ENCODE data around the gene GALNT17. TPM values are rescaled to one million over a fixed set of nuclear protein-coding genes. Genes with fewer than 3 reads are reported as not detected.
A peak's percentile ranks its signal among the peaks of the same experiment; 100 is the strongest.

GALNT17 gene
- polyA plus RNA-seq, 2 donors, result 1.7 to 6.1 TPM

DNA sequence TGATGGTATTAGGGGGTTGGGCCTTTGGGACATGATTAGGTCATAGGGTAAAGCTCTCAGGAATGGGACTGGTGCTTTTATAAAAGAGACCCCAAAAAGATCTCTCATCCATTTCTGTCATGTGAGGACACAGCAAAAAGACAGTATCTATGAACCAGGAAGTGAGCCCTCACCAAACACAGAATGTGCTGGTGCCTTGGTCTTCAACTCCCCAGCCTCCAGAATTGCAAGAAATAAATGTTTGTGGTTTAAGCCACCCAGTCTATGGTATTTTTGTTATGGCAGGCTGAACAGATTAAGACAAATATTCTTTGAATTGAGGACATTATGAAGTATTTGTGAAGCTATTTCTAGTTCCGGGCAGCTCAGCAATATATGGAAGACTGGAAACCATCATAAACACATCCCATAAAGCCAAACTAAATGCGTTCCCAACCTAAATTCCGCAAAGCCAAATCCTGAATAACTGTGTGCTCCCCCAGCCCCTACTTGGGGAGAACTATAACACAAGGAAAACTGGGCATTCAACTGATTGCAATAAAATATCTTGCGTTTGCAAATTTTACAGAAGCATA lies 153.7 kb downstream of the GALNT17 start:
- Histone ChIP-seq H3K27ac (ENCODE audit: low read depth in 2 of 2, low read length in 1 of 2) (no peak overlapping the region), H3K4me3 (ENCODE audit: low read depth in 1 of 2, low read length in 2 of 2) (no peak overlapping the region), H3K27me3 (ENCODE audit: control insufficient read depth in 1 of 2, insufficient read depth in 2 of 2, low read length in 2 of 2) (no peaks in the 10 kb centered on the region), H3K9me3 (ENCODE audit: control insufficient read depth in 2 of 2, insufficient read depth in 1 of 2, low read depth in 1 of 2, low read length in 1 of 2) (no peaks in the 10 kb centered on the region), H3K36me3 (ENCODE audit: control insufficient read depth in 2 of 2, insufficient read depth in 2 of 2, low read length in 1 of 2) (no peaks in the 10 kb centered on the region), H3K4me1 (ENCODE audit: control insufficient read depth in 2 of 2, insufficient read depth in 2 of 2, low read length in 1 of 2) (no peaks in the 10 kb centered on the region)
- 81 to 86% methylated on average over 4 of the region's 4 CpGs for WGBS, 2 donors

DNA sequence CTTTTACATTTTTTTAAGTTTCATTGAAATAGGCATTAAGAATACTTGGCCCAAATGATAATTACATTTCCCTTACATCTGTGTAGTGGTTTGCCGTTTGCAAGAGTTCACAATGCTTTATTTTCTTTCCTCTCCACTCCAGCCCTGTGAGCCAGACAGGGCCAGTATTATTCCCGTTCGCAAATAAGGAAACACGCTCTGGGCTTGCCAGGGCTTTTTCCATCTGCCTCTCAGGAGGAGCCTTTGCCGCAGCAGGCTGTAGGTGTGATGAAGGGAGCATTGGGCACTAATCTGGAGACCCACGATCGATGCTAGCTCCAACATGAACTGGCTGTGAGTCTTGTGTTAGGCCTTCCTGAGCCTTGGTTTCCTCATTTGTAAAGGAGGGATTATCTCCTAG lies 154.4 kb downstream of the GALNT17 start:
- WGBS, 2 donors, result 61 to 71% methylated on average over 7 of the region's 7 CpGs

DNA sequence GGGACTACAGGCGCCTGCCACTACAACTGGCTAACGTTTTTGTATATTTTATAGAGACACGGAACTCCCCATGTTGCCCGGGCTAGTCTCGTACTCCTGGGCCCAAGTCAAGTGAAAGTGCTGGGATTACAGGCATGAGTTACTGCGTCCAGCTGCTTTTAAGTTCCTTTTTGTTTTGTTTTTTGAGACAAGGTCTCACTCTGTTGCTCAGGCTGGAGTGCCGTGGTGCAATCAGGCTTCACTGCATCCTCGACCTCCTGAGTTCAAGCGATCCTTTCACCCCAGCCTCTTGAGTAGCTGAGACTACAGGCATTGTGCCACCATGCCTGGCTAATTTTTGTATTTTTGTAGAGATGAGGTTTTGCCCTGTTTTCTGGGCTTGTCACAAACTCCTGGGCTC lies 155.0 kb downstream of the GALNT17 start:
- Histone ChIP-seq H3K9me3 (ENCODE audit: control insufficient read depth in 2 of 2, insufficient read depth in 1 of 2, low read depth in 1 of 2, low read length in 1 of 2) (no peaks in the 10 kb centered on the region), H3K27me3 (ENCODE audit: control insufficient read depth in 1 of 2, insufficient read depth in 2 of 2, low read length in 2 of 2) (no peaks in the 10 kb centered on the region), H3K36me3 (ENCODE audit: control insufficient read depth in 2 of 2, insufficient read depth in 2 of 2, low read length in 1 of 2) (no peaks in the 10 kb centered on the region), H3K4me1 (ENCODE audit: control insufficient read depth in 2 of 2, insufficient read depth in 2 of 2, low read length in 1 of 2) (no peaks in the 10 kb centered on the region), H3K4me3 (ENCODE audit: low read depth in 1 of 2, low read length in 2 of 2) (no peak overlapping the region), H3K27ac (ENCODE audit: low read depth in 2 of 2, low read length in 1 of 2) (peak overlapping the region in 1 of 2 donors; percentile 15)
- 68% methylated on average over 9 of the region's 9 CpGs for WGBS, 2 donors

More for the DNA sequence above, 154.4 kb downstream of the GALNT17 start:
- no peaks in the 10 kb centered on the region for H3K9me3 ChIP-seq (ENCODE audit: control insufficient read depth in 2 of 2, insufficient read depth in 1 of 2, low read depth in 1 of 2, low read length in 1 of 2)
- H3K27ac ChIP-seq (ENCODE audit: low read depth in 2 of 2, low read length in 1 of 2), result no peak overlapping the region
- H3K36me3 ChIP-seq (ENCODE audit: control insufficient read depth in 2 of 2, insufficient read depth in 2 of 2, low read length in 1 of 2), result no peaks in the 10 kb centered on the region
- no peak overlapping the region for H3K4me3 ChIP-seq (ENCODE audit: low read depth in 1 of 2, low read length in 2 of 2)
- no peaks in the 10 kb centered on the region for H3K4me1 ChIP-seq (ENCODE audit: control insufficient read depth in 2 of 2, insufficient read depth in 2 of 2, low read length in 1 of 2)
- no peaks in the 10 kb centered on the region for H3K27me3 ChIP-seq (ENCODE audit: control insufficient read depth in 1 of 2, insufficient read depth in 2 of 2, low read length in 2 of 2)

DNA sequence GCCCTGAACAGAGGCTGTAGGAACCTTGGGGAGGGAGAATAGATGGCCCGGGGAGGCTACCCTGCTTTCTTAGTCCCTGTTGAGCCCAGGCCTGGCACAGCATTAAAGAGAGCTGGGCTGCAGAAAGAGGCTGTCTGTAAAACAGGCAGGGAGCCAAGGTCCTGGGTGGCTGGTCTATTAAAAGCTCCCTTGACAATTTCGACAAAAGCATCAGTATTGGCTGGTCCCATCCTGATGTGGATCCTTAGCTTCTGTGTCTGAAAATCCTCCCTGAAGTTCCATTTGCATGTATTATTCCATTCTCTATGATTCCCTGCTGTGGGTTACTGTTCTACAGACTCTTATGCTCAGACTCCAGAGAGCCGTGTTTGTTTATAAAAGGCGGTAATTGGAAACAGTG lies 158.5 kb downstream of the GALNT17 start:
- no peaks in the 10 kb centered on the region for H3K27me3 ChIP-seq (ENCODE audit: control insufficient read depth in 1 of 2, insufficient read depth in 2 of 2, low read length in 2 of 2)
- H3K9me3 ChIP-seq (ENCODE audit: control insufficient read depth in 2 of 2, insufficient read depth in 1 of 2, low read depth in 1 of 2, low read length in 1 of 2), result no peaks in the 10 kb centered on the region
- WGBS, 2 donors, result 55 to 59% methylated on average over 4 of the region's 4 CpGs
- H3K36me3 ChIP-seq (ENCODE audit: control insufficient read depth in 2 of 2, insufficient read depth in 2 of 2, low read length in 1 of 2), result no peaks in the 10 kb centered on the region
- H3K4me1 ChIP-seq (ENCODE audit: control insufficient read depth in 2 of 2, insufficient read depth in 2 of 2, low read length in 1 of 2), result no peaks in the 10 kb centered on the region
- H3K4me3 ChIP-seq (ENCODE audit: low read depth in 1 of 2, low read length in 2 of 2), result no peak overlapping the region
- H3K27ac ChIP-seq (ENCODE audit: low read depth in 2 of 2, low read length in 1 of 2), result no peak overlapping the region

DNA sequence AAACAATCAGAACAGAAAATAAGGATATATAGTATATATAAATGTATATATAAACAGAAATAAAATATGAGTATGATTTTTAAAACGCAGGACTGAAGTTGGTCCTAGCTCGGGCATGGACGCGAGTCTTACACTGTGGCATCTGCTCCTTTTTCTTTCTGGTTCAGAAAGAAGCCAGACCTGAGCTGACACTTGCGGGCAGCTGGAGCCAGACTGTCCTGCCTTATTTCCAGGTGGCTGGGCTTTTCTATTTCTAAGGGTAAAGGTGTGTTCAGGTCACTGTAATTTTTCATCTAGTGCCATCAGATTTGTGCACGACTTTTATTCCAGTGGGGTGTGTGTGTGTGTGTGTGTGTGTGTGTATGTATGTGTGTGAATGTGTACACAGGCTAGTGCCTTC lies 166.4 kb downstream of the GALNT17 start:
- Histone ChIP-seq H3K36me3 (ENCODE audit: control insufficient read depth in 2 of 2, insufficient read depth in 2 of 2, low read length in 1 of 2) (no peaks in the 10 kb centered on the region), H3K9me3 (ENCODE audit: control insufficient read depth in 2 of 2, insufficient read depth in 1 of 2, low read depth in 1 of 2, low read length in 1 of 2) (no peaks in the 10 kb centered on the region), H3K27ac (ENCODE audit: low read depth in 2 of 2, low read length in 1 of 2) (no peak overlapping the region), H3K4me1 (ENCODE audit: control insufficient read depth in 2 of 2, insufficient read depth in 2 of 2, low read length in 1 of 2) (peaks cover 0 to 3% of the 10 kb centered on the region in 2 donors), H3K27me3 (ENCODE audit: control insufficient read depth in 1 of 2, insufficient read depth in 2 of 2, low read length in 2 of 2) (no peaks in the 10 kb centered on the region), H3K4me3 (ENCODE audit: low read depth in 1 of 2, low read length in 2 of 2) (no peak overlapping the region)
- WGBS, 2 donors, result 68 to 85% methylated on average over 6 of the region's 6 CpGs

DNA sequence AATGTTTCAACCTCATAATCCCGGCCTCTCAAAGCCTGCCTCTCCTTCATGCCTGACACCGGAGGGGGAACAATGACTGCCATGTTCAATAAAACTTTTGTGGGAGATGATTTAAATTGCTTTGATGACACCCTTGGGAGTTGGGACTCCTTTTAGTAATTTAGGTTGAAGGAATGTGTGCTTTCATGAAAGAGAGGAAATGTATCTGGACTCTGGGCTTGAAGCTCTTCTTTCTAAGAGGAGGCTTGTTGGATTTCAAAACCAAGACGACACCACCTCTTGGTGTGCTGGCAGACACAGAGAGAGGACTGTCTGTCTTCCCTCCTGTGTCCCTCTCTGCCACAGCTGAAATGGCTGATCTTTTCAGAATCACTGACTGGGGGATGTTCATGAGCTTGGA lies 168.1 kb downstream of the GALNT17 start:
- WGBS, 2 donors, result 62 to 76% methylated on average over 3 of the region's 3 CpGs
- Histone ChIP-seq H3K4me3 (ENCODE audit: low read depth in 1 of 2, low read length in 2 of 2) (no peak overlapping the region), H3K36me3 (ENCODE audit: control insufficient read depth in 2 of 2, insufficient read depth in 2 of 2, low read length in 1 of 2) (no peaks in the 10 kb centered on the region), H3K4me1 (ENCODE audit: control insufficient read depth in 2 of 2, insufficient read depth in 2 of 2, low read length in 1 of 2) (peaks cover 0 to 3% of the 10 kb centered on the region in 2 donors), H3K9me3 (ENCODE audit: control insufficient read depth in 2 of 2, insufficient read depth in 1 of 2, low read depth in 1 of 2, low read length in 1 of 2) (no peaks in the 10 kb centered on the region), H3K27me3 (ENCODE audit: control insufficient read depth in 1 of 2, insufficient read depth in 2 of 2, low read length in 2 of 2) (no peaks in the 10 kb centered on the region), H3K27ac (ENCODE audit: low read depth in 2 of 2, low read length in 1 of 2) (no peak overlapping the region)

DNA sequence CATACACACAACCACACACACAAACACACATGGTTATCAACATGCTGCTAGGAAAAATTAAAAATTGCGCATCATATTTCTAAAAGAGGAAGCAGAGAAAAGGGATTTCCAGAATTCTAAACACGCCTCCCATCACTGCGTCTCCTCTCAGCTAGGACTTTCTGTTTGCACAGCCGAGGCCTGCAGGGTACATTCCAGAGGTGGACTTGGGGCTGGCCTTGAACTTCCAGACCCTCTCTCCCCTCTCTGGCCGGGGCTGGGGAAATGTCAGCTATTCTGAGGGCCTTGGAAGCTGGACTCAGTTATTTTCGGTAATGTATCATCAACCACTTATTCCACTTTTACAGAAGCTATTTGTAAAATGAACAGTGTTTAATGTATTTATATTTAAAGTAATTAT lies 168.7 kb downstream of the GALNT17 start:
- peaks cover 0 to 3% of the 10 kb centered on the region in 2 donors for H3K4me1 ChIP-seq (ENCODE audit: control insufficient read depth in 2 of 2, insufficient read depth in 2 of 2, low read length in 1 of 2)
- H3K9me3 ChIP-seq (ENCODE audit: control insufficient read depth in 2 of 2, insufficient read depth in 1 of 2, low read depth in 1 of 2, low read length in 1 of 2), result no peaks in the 10 kb centered on the region
- WGBS, 2 donors, result 61 to 62% methylated on average over 6 of the region's 6 CpGs
- H3K36me3 ChIP-seq (ENCODE audit: control insufficient read depth in 2 of 2, insufficient read depth in 2 of 2, low read length in 1 of 2), result no peaks in the 10 kb centered on the region
- H3K27me3 ChIP-seq (ENCODE audit: control insufficient read depth in 1 of 2, insufficient read depth in 2 of 2, low read length in 2 of 2), result no peaks in the 10 kb centered on the region
- H3K4me3 ChIP-seq (ENCODE audit: low read depth in 1 of 2, low read length in 2 of 2), result no peak overlapping the region
- peak overlapping the region in 1 of 2 donors; percentile 11 for H3K27ac ChIP-seq (ENCODE audit: low read depth in 2 of 2, low read length in 1 of 2)

DNA sequence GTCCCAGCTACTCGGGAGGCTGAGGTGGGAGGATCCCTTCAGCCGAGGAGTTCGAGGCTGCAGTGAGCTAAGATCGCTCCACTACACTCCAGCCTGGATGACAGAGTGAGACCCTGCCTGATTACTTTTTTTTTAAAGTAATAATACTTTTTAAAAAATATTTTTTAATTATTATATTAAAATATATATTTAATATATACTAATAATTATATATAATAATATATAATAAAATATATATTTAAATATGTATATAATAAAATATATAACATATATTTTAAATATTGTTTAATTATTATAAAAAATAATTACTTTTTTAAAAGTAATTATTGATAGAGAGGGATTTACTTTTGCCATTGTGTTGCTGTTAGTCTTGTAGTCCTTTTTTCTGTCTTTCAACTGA lies 169.2 kb downstream of the GALNT17 start:
- no peaks in the 10 kb centered on the region for H3K36me3 ChIP-seq (ENCODE audit: control insufficient read depth in 2 of 2, insufficient read depth in 2 of 2, low read length in 1 of 2)
- no peaks in the 10 kb centered on the region for H3K27me3 ChIP-seq (ENCODE audit: control insufficient read depth in 1 of 2, insufficient read depth in 2 of 2, low read length in 2 of 2)
- 83 to 87% methylated on average over 4 of the region's 4 CpGs for WGBS, 2 donors
- H3K9me3 ChIP-seq (ENCODE audit: control insufficient read depth in 2 of 2, insufficient read depth in 1 of 2, low read depth in 1 of 2, low read length in 1 of 2), result no peaks in the 10 kb centered on the region
- no peak overlapping the region for H3K4me3 ChIP-seq (ENCODE audit: low read depth in 1 of 2, low read length in 2 of 2)
- no peak overlapping the region for H3K27ac ChIP-seq (ENCODE audit: low read depth in 2 of 2, low read length in 1 of 2)
- H3K4me1 ChIP-seq (ENCODE audit: control insufficient read depth in 2 of 2, insufficient read depth in 2 of 2, low read length in 1 of 2), result peaks cover 0 to 3% of the 10 kb centered on the region in 2 donors

DNA sequence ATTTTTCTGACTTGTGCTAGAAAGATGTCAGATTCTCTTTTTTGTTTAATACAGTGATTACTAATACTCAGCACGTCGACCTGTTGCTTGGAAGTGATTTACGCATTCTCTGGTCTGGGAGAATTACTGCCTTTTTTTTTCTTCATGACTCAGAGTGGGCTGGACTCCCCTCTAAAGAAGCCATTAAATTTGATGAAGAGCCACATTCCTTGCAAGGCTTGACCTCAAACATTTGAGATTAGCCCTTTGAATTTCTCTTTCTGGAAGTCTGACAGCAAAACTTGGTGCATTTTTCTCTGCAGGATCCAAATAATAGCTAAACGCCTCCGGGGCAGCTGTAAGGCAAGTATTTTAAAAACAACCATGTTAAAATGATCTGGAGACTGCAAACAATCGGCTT lies 171.6 kb downstream of the GALNT17 start:
- Histone ChIP-seq H3K9me3 (ENCODE audit: control insufficient read depth in 2 of 2, insufficient read depth in 1 of 2, low read depth in 1 of 2, low read length in 1 of 2) (no peaks in the 10 kb centered on the region), H3K27ac (ENCODE audit: low read depth in 2 of 2, low read length in 1 of 2) (no peak overlapping the region), H3K4me3 (ENCODE audit: low read depth in 1 of 2, low read length in 2 of 2) (no peak overlapping the region), H3K4me1 (ENCODE audit: control insufficient read depth in 2 of 2, insufficient read depth in 2 of 2, low read length in 1 of 2) (peaks cover 0 to 3% of the 10 kb centered on the region in 2 donors), H3K36me3 (ENCODE audit: control insufficient read depth in 2 of 2, insufficient read depth in 2 of 2, low read length in 1 of 2) (no peaks in the 10 kb centered on the region), H3K27me3 (ENCODE audit: control insufficient read depth in 1 of 2, insufficient read depth in 2 of 2, low read length in 2 of 2) (no peaks in the 10 kb centered on the region)
- 23 to 31% methylated on average over 6 of the region's 6 CpGs for WGBS, 2 donors

DNA sequence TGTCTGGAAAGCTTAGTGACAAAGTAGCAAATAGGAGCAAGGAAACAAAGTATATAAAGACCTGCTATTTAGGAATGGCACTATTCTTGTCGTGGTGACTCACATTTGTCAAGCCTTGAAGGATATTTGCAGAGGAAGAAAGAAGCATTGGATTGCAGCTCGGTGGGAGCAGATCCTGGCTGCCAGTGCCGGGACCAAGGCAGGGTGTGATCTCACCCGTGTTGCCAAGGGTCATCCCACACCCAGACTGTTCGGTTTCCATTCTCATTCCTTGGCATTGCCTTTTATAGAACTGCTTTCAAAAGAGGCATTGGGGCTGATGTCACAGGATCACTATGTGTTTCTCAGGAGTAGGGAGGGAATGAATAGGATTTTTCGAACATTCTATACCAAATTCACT lies 176.2 kb downstream of the GALNT17 start:
- H3K27ac ChIP-seq (ENCODE audit: low read depth in 2 of 2, low read length in 1 of 2), result peak overlapping the region in 1 of 2 donors; percentile 14
- H3K36me3 ChIP-seq (ENCODE audit: control insufficient read depth in 2 of 2, insufficient read depth in 2 of 2, low read length in 1 of 2), result no peaks in the 10 kb centered on the region
- no peaks in the 10 kb centered on the region for H3K27me3 ChIP-seq (ENCODE audit: control insufficient read depth in 1 of 2, insufficient read depth in 2 of 2, low read length in 2 of 2)
- no peak overlapping the region for H3K4me3 ChIP-seq (ENCODE audit: low read depth in 1 of 2, low read length in 2 of 2)
- 23 to 30% methylated on average over 6 of the region's 6 CpGs for WGBS, 2 donors
- no peaks in the 10 kb centered on the region for H3K9me3 ChIP-seq (ENCODE audit: control insufficient read depth in 2 of 2, insufficient read depth in 1 of 2, low read depth in 1 of 2, low read length in 1 of 2)
- H3K4me1 ChIP-seq (ENCODE audit: control insufficient read depth in 2 of 2, insufficient read depth in 2 of 2, low read length in 1 of 2), result no peaks in the 10 kb centered on the region
